ENCODE data around the gene GPR141. TPM values are rescaled to one million over a fixed set of nuclear protein-coding genes. Genes with fewer than 3 reads are reported as not detected.

Gene GPR141
- total and polyA plus RNA-seq, 2 donors from 2014 or later, result 3.3 TPM; not detected in 1

GRCh38 chr7:37718585-37718984 is 35.0 kb downstream of the GPR141 start:
- no peaks in the 10 kb centered on the region for H3K27me3 ChIP-seq (ENCODE audit: control insufficient read depth, insufficient read depth, low read length)
- FAIRE-seq, result no peak
- TF ChIP-seq, protein P1, sequence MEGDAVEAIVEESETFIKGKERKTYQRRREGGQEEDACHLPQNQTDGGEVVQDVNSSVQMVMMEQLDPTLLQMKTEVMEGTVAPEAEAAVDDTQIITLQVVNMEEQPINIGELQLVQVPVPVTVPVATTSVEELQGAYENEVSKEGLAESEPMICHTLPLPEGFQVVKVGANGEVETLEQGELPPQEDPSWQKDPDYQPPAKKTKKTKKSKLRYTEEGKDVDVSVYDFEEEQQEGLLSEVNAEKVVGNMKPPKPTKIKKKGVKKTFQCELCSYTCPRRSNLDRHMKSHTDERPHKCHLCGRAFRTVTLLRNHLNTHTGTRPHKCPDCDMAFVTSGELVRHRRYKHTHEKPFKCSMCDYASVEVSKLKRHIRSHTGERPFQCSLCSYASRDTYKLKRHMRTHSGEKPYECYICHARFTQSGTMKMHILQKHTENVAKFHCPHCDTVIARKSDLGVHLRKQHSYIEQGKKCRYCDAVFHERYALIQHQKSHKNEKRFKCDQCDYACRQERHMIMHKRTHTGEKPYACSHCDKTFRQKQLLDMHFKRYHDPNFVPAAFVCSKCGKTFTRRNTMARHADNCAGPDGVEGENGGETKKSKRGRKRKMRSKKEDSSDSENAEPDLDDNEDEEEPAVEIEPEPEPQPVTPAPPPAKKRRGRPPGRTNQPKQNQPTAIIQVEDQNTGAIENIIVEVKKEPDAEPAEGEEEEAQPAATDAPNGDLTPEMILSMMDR (IDR thresholded peaks at IDR 0.05; ENCODE audit: borderline replicate concordance, extremely low read depth, insufficient read depth), result no peak

GRCh38 chr7:37719077-37719476 is 35.5 kb downstream of the GPR141 start:
- H3K27ac ChIP-seq (ENCODE audit: low read depth in 2 of 2, low read length in 2 of 2), result no peak overlapping the region
- no peaks in the 10 kb centered on the region for H3K9me3 ChIP-seq (ENCODE audit: control insufficient read depth in 2 of 3, insufficient read depth in 1 of 3, low read length in 3 of 3)
- FAIRE-seq (no peak), DNase-seq (no peak)
- no peaks in the 10 kb centered on the region for H3K36me3 ChIP-seq (ENCODE audit: control insufficient read depth in 2 of 3, insufficient read depth in 3 of 3, low read length in 3 of 3)
- intact Hi-C loops (cut with DNase I), result no loop called here
- no peaks in the 10 kb centered on the region for H3K27me3 ChIP-seq (ENCODE audit: control insufficient read depth, insufficient read depth, low read length)
- TF ChIP-seq, protein P1 (IDR thresholded peaks at IDR 0.05; ENCODE audit: borderline replicate concordance, extremely low read depth, insufficient read depth), result no peak
- H3K4me1 ChIP-seq (ENCODE audit: control insufficient read depth in 2 of 3, insufficient read depth in 2 of 3, low read depth in 1 of 3, low read length in 3 of 3), result no peaks in the 10 kb centered on the region
- no peak overlapping the region for H3K9ac ChIP-seq (ENCODE audit: low read length in 3 of 3)
- H3K4me3 ChIP-seq (ENCODE audit: low read length in 3 of 3), result no peak overlapping the region

More at GRCh38 chr7:37718585-37718984, 35.0 kb downstream of the GPR141 start:
- H3K4me3 ChIP-seq (ENCODE audit: low read length in 3 of 3), result no peak overlapping the region
- no peak overlapping the region for H3K9ac ChIP-seq (ENCODE audit: low read length in 3 of 3)
- no peaks in the 10 kb centered on the region for H3K36me3 ChIP-seq (ENCODE audit: control insufficient read depth in 2 of 3, insufficient read depth in 3 of 3, low read length in 3 of 3)
- DNase-seq, result no peak
- H3K9me3 ChIP-seq (ENCODE audit: control insufficient read depth in 2 of 3, insufficient read depth in 1 of 3, low read length in 3 of 3), result no peaks in the 10 kb centered on the region
- H3K4me1 ChIP-seq (ENCODE audit: control insufficient read depth in 2 of 3, insufficient read depth in 2 of 3, low read depth in 1 of 3, low read length in 3 of 3), result no peaks in the 10 kb centered on the region
- intact Hi-C loops (cut with DNase I), result no loop called here
- H3K27ac ChIP-seq (ENCODE audit: low read depth in 2 of 2, low read length in 2 of 2), result no peak overlapping the region

DNA sequence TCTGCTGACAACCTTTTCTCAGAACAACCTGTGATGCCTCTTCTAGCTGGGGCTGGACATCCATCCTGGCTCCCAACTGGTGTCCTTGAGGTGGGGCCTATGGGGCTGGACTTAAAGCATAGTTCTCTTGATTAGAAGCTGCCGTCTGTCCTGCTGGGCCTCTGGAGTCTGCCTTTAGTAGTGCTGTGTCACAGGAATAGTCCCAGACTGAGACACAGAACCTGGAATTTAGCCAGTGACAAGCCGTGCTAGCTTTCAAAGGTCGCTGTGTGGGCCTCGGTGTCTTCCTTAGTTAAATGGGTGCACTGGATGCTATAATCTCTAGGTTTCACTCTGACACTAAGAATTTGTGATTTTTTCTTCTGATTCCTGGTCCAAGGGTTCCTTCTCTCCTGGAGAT is 41.2 kb downstream of the GPR141 start:
- Histone ChIP-seq H3K27me3 (ENCODE audit: control insufficient read depth, insufficient read depth, low read length) (no peaks in the 10 kb centered on the region), H3K9ac (ENCODE audit: low read length in 3 of 3) (no peak overlapping the region), H3K27ac (ENCODE audit: low read depth in 2 of 2, low read length in 2 of 2) (no peak overlapping the region), H3K4me3 (ENCODE audit: low read length in 3 of 3) (no peak overlapping the region), H3K9me3 (ENCODE audit: control insufficient read depth in 2 of 3, insufficient read depth in 1 of 3, low read length in 3 of 3) (no peaks in the 10 kb centered on the region), H3K36me3 (ENCODE audit: control insufficient read depth in 2 of 3, insufficient read depth in 3 of 3, low read length in 3 of 3) (no peaks in the 10 kb centered on the region), H3K4me1 (ENCODE audit: control insufficient read depth in 2 of 3, insufficient read depth in 2 of 3, low read depth in 1 of 3, low read length in 3 of 3) (no peaks in the 10 kb centered on the region)
- intact Hi-C loops (cut with DNase I), result no loop called here
- FAIRE-seq (no peak), DNase-seq (no peak)
- TF ChIP-seq, protein P1 (IDR thresholded peaks at IDR 0.05; ENCODE audit: borderline replicate concordance, extremely low read depth, insufficient read depth), result no peak

GRCh38 chr7:37726016-37726415 is 42.5 kb downstream of the GPR141 start:
- no peaks in the 10 kb centered on the region for H3K9me3 ChIP-seq (ENCODE audit: control insufficient read depth in 2 of 3, insufficient read depth in 1 of 3, low read length in 3 of 3)
- FAIRE-seq, result no peak
- no peak for DNase-seq
- intact Hi-C loops (cut with DNase I), result no loop called here
- H3K4me1 ChIP-seq (ENCODE audit: control insufficient read depth in 2 of 3, insufficient read depth in 2 of 3, low read depth in 1 of 3, low read length in 3 of 3), result no peaks in the 10 kb centered on the region
- H3K4me3 ChIP-seq (ENCODE audit: low read length in 3 of 3), result no peak overlapping the region
- no peaks in the 10 kb centered on the region for H3K36me3 ChIP-seq (ENCODE audit: control insufficient read depth in 2 of 3, insufficient read depth in 3 of 3, low read length in 3 of 3)
- TF ChIP-seq, protein P1 (IDR thresholded peaks at IDR 0.05; ENCODE audit: borderline replicate concordance, extremely low read depth, insufficient read depth), result no peak
- no peak overlapping the region for H3K27ac ChIP-seq (ENCODE audit: low read depth in 2 of 2, low read length in 2 of 2)
- H3K27me3 ChIP-seq (ENCODE audit: control insufficient read depth, insufficient read depth, low read length), result no peaks in the 10 kb centered on the region
- no peak overlapping the region for H3K9ac ChIP-seq (ENCODE audit: low read length in 3 of 3)
